IPS DF 6.9 (cell line): Measurements from ENCODE around the gene OSBPL1A.

Experiments used
- DNase-seq: peaks from one replicate; pipeline ENCODE4 v3.0.0-alpha.2; 2013; ENCODE audit warnings: low read depth, low spot score
- H3K27ac ChIP-seq: one replicate; pipeline ENCODE4 v1.5.1; 2013; ENCODE audit warnings: low read length, control low read depth
- H3K27me3 ChIP-seq: 2 replicates; pipeline ENCODE4 v1.6.1; 2013; ENCODE audit warnings: mild to moderate bottlenecking, low read length; ENCODE audit not compliant: control insufficient read depth, insufficient read depth
- H3K36me3 ChIP-seq: 2 replicates; pipeline ENCODE4 v1.6.1; 2013; ENCODE audit warnings: low read length; ENCODE audit not compliant: control insufficient read depth, insufficient read depth
- H3K4me1 ChIP-seq: 2 replicates; pipeline ENCODE4 v1.6.1; 2013; ENCODE audit warnings: low read length; ENCODE audit not compliant: control insufficient read depth, insufficient read depth
- H3K4me3 ChIP-seq: 2 replicates; pipeline ENCODE4 v1.5.1; 2013; ENCODE audit warnings: mild to moderate bottlenecking, low read length
- H3K9me3 ChIP-seq: 2 replicates; pipeline ENCODE4 v1.6.1; 2013; ENCODE audit warnings: low read length, inconsistent platforms; ENCODE audit not compliant: control insufficient read depth, insufficient read depth
- WGBS: extraction: QIAGEN DNeasy Blood & Tissue Kit; methylation state at CpG from one replicate; pipeline ENCODE4 v1.1.7; 2013; ENCODE audit warnings: mixed read lengths, missing lambda C conversion rate; ENCODE audit not compliant: insufficient read length, insufficient coverage; 5-methylcytosine and 5-hydroxymethylcytosine counted together

Gene OSBPL1A

DNA sequence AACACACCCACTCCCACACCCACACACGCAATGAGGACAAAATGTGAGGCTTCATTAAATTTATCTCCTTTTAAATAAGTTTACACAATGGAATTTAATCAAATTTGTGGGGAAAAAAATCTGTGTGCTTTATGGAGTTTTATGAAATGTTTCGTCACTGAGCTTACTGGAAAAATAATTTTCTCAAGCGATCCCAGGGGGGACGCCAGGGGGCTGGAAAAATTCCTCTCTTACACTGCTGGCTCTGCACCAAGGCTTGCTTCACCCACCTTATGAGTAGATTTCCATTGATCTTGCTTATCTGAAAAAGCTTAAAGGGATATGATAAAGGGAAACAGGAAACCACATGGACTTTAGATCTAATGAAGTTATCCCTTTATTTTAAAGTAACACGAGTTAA lies 163.3 kb downstream of the OSBPL1A start:
- H3K4me3 ChIP-seq = no peak overlapping the region

GRCh38 chr18:24232800-24233199 lies 164.8 kb downstream of the OSBPL1A start:
- no peaks in the 10 kb centered on the region for H3K27me3 ChIP-seq
- H3K36me3 ChIP-seq = no peaks in the 10 kb centered on the region
- DNase-seq = no peak
- 0 out of 2 replicates have a peak, but pooled peaks cover 2% of the 10 kb centered on the region for H3K4me1 ChIP-seq
- H3K9me3 ChIP-seq = no peaks in the 10 kb centered on the region
- WGBS = no CpG with 5 or more reads among the region's 5 CpGs
- H3K4me3 ChIP-seq = no peak overlapping the region
- no peak overlapping the region for H3K27ac ChIP-seq

More for the DNA sequence above, 163.3 kb downstream of the OSBPL1A start:
- Histone ChIP-seq H3K4me1 (0 out of 2 replicates have a peak, but pooled peaks cover 2% of the 10 kb centered on the region), H3K27me3 (no peaks in the 10 kb centered on the region), H3K9me3 (no peaks in the 10 kb centered on the region), H3K36me3 (no peaks in the 10 kb centered on the region), H3K27ac (no peak overlapping the region)
- WGBS = 100% methylated on average over 1 of the region's 5 CpGs
- no peak for DNase-seq

GRCh38 chr18:24231773-24232735 lies 165.6 kb downstream of the OSBPL1A start:
- Histone ChIP-seq H3K36me3 (no peaks in the 10 kb centered on the region), H3K4me1 (0 out of 2 replicates have a peak, but pooled peaks cover 2% of the 10 kb centered on the region), H3K27me3 (no peaks in the 10 kb centered on the region), H3K9me3 (no peaks in the 10 kb centered on the region), H3K27ac (no peak overlapping the region), H3K4me3 (no peak overlapping the region)
- no CpG with 5 or more reads among the region's 8 CpGs for WGBS
- no peak for DNase-seq

DNA sequence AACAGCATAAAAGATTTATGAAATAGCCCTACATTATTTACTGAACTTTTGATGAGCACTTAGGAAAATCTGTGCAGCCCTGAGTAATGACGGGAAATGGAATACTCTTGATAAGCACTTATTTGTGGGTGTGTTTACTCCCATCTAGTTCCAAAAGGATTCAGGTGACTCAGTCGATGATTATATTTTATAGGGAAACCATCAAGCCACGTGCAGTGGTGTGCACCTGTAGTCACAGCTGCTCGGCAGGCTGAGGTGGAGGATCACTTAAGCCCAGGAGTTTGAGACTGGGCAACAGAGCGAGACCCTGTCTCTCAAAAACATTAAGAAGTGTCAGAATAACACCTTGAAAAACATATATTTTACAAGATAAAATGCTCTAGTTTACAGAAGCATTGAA lies 166.9 kb downstream of the OSBPL1A start:
- Histone ChIP-seq H3K4me3 (no peak overlapping the region), H3K9me3 (no peaks in the 10 kb centered on the region), H3K27me3 (no peaks in the 10 kb centered on the region), H3K27ac (no peak overlapping the region), H3K4me1 (0 out of 2 replicates have a peak, but pooled peaks cover 2% of the 10 kb centered on the region), H3K36me3 (no peaks in the 10 kb centered on the region)
- WGBS = no CpG with 5 or more reads among the region's 5 CpGs
- no peak for DNase-seq

- no peaks in the 10 kb centered on the region for H3K4me1 ChIP-seq
- H3K36me3 ChIP-seq = no peaks in the 10 kb centered on the region
- WGBS = no CpG with 5 or more reads among the region's 6 CpGs
- H3K4me3 ChIP-seq = no peak overlapping the region
- H3K27ac ChIP-seq = no peak overlapping the region
- no peaks in the 10 kb centered on the region for H3K27me3 ChIP-seq
- H3K9me3 ChIP-seq = no peaks in the 10 kb centered on the region
- DNase-seq = no peak
Observed at GRCh38 chr18:24228667-24229041, 169.0 kb downstream of the OSBPL1A start.

DNA sequence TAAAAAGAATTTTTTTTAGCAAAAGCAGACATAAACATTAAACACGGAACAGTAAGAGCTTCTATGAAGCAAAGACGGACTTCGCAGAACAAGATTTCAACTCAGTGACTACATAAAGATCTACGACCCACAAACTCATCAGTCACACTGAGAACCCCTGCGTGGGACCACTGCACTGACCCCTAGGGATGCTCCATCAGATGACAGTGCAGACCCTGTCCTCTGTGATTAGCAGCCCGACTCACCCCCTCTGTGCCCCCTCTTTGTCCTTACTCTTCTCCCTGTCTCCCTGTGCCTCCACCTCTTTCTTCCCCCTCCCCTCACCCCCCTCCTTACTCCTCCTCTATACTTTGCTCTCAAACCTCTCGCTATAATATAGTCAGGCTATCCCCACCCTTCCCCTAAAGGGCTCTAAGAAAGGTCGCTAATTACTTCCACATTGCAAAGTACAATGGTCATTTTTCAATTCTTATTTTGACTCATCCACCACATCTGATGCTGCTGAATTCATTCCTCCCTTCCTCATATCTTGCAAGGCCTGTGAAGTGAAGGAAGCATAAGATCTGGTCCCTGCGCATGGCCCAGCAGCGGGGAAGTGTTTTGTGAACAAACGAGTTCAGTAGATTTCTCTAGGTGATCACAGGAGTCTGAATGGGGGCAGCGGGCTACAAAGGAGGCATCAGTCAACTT lies 169.5 kb downstream of the OSBPL1A start:
- Histone ChIP-seq H3K27ac (no peak overlapping the region), H3K9me3 (no peaks in the 10 kb centered on the region), H3K36me3 (no peaks in the 10 kb centered on the region), H3K4me1 (no peaks in the 10 kb centered on the region), H3K4me3 (no peak overlapping the region), H3K27me3 (no peaks in the 10 kb centered on the region)
- DNase-seq = no peak
- WGBS = no CpG with 5 or more reads among the region's 12 CpGs

GRCh38 chr18:24220318-24220688 lies 177.3 kb downstream of the OSBPL1A start:
- no CpG with 5 or more reads among the region's 2 CpGs for WGBS
- H3K4me1 ChIP-seq = no peaks in the 10 kb centered on the region
- no peaks in the 10 kb centered on the region for H3K9me3 ChIP-seq
- H3K4me3 ChIP-seq = no peak overlapping the region
- no peaks in the 10 kb centered on the region for H3K27me3 ChIP-seq
- DNase-seq = no peak
- no peak overlapping the region for H3K27ac ChIP-seq
- no peaks in the 10 kb centered on the region for H3K36me3 ChIP-seq

- Histone ChIP-seq H3K27me3 (no peaks in the 10 kb centered on the region), H3K36me3 (no peaks in the 10 kb centered on the region), H3K9me3 (no peaks in the 10 kb centered on the region), H3K27ac (no peak overlapping the region), H3K4me1 (no peaks in the 10 kb centered on the region), H3K4me3 (no peak overlapping the region)
- no CpG with 5 or more reads among the region's 7 CpGs for WGBS
- no peak for DNase-seq
Observed at GRCh38 chr18:24219561-24220317, 177.9 kb downstream of the OSBPL1A start.

- DNase-seq = no peak
- no peak overlapping the region for H3K27ac ChIP-seq
Observed at GRCh38 chr18:24214913-24215312, 182.7 kb downstream of the OSBPL1A start.

GRCh38 chr18:24214144-24214543 lies 183.5 kb downstream of the OSBPL1A start:
- no CpG with 5 or more reads among the region's 6 CpGs for WGBS
- H3K4me1 ChIP-seq = no peaks in the 10 kb centered on the region
- no peaks in the 10 kb centered on the region for H3K36me3 ChIP-seq
- no peaks in the 10 kb centered on the region for H3K27me3 ChIP-seq
- no peak overlapping the region for H3K4me3 ChIP-seq
- DNase-seq = no peak
- no peaks in the 10 kb centered on the region for H3K9me3 ChIP-seq
- H3K27ac ChIP-seq = no peak overlapping the region

More at GRCh38 chr18:24214913-24215312, 182.7 kb downstream of the OSBPL1A start:
- Histone ChIP-seq H3K27me3 (no peaks in the 10 kb centered on the region), H3K4me1 (no peaks in the 10 kb centered on the region), H3K4me3 (no peak overlapping the region), H3K9me3 (no peaks in the 10 kb centered on the region), H3K36me3 (no peaks in the 10 kb centered on the region)
- no CpG with 5 or more reads among the region's 1 CpG for WGBS
